ENCODE results near the gene B3GNT9.

B3GNT9 gene

DNA sequence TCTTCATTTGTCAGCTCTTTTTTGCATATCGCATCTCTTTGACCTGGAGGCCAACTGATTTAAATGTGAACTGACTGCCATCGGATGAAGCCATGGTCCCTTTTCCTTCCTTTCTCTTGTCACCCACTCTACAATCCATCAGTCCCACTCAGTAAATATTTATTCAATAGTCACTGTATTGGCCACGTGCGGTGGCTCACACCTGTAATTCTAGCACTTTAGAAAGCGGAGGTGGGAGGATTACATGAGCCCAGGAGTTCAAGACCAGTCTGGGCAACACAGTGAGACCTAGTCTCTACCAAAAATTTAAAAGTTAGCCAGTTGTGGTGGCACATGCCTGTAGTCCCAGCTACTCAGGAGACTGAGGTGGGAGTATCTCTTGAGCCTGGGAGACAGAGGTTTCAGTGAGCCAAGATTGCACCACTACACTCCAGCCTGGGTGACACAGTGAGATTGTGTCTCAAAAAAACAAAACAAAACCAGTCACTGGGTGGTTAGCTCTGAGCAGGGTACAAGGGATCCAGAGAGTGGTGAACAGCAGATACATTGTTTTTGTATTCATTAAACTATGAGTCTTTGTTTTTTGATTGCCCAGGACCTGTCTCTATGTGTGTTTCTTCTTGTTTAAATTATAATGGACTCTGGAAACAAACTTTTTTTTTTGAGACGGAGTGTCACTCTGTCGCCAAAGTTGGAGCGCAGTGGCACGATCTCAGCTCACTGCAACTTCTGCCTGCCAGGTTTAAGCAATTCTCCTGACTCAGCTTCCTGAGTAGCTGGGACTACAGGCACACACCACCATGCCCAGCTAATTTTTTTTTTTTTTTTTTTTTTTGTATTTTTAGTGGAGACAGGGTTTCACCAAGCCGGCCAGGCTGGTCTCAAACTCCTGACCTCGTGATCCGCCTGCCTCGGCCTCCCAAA, 34.1 kb downstream of the B3GNT9 start:
- H3K4me3 ChIP-seq (ENCODE audit: low read depth, low read length), result no peak overlapping the region

DNA sequence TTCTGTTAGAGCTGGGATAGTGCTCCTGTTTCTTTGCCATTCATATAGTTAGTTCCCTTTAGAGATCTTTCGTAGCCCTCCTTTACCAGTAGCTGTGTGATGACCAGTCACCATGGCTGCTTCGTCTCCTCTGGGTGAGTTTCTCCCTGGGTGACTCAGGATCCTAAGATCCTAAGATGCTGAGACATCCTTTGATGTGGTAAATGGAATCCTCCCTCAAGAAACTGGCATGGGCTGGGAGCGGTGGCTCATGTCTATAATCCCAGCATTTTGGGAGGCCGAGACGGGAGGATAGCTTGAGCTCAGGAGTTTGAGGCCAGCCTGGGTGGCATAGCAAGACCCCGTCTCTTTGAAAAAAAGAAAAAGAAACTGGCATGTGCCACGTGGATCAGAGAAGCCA, 35.2 kb downstream of the B3GNT9 start:
- no peak overlapping the region for H3K4me3 ChIP-seq (ENCODE audit: low read depth, low read length)

DNA sequence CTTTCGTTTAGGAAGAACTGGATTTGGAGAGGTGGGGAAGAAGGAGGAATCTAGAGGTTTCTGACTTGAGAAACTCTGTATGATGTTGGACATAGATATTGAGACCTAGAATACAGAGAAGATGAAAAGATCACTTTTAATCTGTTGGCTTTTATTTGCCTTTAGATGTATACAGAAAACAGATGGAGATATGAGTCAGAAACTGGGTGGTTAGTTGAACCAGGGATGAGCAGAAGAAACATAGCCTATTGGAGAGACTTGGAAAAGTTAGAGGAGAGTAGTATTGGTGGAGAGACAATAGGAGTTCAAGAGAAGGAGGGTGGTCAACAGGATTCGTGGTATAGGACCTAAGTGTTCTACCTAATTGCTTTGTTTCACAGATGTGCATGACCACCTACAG, 36.0 kb downstream of the B3GNT9 start:
- H3K4me3 ChIP-seq (ENCODE audit: low read depth, low read length), result no peak overlapping the region

DNA sequence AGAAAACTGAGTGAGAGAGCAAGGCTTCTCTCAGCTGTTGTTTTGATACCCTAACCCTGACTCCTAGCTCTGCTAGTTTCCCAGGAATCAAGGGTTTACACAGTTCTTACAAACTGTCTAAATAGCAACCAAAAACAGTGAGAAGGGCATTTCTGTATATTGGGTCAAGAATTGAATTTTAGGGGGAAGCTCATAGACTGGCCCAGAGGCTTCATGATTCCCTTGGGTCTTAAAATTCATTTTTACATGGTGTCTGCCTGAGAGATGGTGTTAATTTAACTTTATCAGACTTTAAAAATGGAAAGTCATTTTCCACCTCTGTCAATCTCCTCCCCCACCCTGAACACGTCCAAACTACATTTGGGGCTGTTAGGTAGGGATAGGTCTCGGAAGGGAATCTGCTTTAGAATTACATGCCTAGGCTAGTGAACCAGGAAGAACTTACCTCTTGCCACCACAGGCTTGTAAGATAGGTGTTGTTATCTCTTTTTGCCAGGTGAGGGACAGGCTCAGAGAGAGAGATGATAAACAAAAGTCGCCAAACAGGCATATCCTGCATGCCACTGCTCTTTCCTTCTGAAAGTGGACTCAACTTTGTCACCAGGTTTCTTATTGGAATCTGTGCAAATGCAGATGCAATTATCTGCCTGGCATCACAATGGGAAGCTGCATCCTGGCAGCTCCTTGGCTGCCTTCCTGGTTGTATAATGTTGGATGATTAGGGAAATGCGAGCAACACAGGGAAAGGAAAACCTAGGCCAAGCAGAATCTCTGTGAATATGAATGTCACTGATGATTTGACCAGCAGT, 38.0 kb downstream of the B3GNT9 start:
- no peak overlapping the region for H3K4me3 ChIP-seq (ENCODE audit: low read depth, low read length)

DNA sequence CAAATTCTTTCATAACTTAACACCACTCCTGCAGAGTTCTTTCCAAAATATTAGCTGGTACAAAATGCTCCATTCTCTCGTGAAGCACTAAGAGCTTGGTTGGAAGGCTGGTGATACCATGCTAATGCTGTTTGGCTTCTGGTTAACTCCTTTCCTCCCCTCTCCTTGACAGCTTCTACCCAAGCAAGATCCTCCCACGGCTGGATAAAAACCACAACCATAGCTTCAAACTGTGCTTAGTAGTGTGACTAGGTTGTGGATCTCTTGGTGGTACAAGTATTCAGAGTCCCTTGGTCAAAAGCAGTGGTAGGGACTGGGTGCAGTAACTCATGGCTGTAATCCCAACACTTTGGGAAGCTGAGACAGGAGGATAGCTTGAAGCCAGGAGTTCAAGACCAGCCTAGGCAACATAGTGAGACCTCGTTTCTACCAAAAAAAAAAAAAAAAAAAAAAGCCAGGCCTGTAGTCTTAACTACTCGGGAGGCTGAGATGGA, 38.8 kb downstream of the B3GNT9 start:
- no peak overlapping the region for H3K4me3 ChIP-seq (ENCODE audit: low read depth, low read length)

DNA sequence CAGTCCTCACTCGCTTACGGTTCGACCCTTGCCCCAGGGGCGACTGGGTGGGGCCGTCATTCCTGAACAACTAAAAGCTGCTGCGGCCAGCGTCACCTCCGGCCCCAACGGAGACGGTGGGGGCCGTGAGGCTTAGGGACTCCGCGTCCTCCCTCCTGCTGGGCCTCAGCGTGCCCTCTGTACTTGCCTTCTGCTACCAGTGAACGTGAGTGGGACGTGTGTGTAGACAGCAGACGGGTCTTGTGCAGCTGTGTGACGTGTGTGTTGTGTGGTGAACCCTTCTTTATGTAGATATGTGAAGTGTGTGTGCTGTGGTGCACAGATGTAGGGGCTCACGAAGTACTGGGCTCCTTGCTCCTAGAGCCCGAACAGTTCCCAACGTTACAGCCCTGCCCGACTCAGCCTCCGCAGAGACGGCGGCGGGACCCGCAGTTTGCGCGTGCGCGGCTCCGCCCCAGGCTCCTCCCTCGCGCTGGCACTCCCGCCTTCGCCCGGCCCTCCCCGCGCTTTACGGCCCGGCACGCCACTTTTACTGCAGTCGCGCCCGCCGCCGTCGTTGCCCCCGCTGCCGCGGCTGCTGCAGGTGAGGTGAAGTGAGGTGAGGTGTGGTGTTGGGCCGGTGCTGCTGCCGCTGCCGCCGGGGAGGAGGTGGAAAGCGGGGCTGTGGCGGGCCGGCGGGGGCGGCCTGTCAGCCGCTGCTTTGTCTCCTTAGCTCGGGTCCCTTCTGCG, 41.2 kb downstream of the B3GNT9 start, which contains the start of gene PHAF1:
PHAF1 (plus strand) TSS at position 535 of the 729 bp plus-strand sequence. CDS start 235 bp downstream, outside the sequence.
- H3K4me3 ChIP-seq (ENCODE audit: low read depth, low read length), result peak within 1 kb of the TSS; percentile 97

DNA sequence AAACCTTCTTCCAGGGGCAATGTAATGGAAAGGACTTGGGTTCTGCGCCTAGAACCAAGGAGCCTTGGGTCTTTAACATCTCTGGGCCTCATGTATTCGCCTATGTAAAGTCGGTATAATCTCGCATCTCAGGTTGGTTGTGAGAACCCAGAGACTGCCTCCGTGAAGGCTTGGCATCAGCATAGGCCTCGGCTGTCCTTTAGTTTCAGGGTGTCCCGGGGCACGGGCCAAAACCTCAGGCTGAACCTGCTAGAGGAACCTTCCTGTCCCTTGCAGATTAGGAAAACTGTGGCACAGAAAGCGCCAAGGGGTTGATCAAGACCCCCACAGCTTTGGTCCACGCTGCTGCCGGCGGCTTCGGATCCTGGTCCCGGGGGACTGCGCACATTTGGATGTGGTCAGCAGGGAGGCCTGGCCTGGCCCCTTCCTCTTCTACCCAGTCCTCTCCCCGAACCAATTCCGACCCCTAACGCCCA, 41.8 kb downstream of the B3GNT9 start:
- H3K4me3 ChIP-seq (ENCODE audit: low read depth, low read length), result peak overlapping the region; percentile 97

DNA sequence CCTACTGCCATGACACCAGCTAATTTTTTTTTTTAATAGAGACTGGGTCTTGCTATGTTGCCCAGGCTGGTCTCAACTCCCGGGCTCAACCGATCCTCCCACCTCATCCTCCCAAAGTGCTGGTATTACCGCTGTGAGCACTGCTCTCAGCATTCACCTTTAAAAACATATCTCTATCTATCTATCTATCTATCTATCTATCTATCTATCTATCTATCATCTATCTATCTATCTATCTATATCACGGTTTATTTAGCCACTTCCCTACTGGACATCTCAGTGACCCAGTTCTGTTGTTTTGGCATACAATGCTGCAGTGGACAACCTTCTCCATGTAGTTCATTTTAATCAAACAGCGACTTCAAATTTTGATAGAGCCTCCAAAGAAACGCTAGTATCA, 42.3 kb downstream of the B3GNT9 start:
- H3K4me3 ChIP-seq (ENCODE audit: low read depth, low read length), result no peak overlapping the region

DNA sequence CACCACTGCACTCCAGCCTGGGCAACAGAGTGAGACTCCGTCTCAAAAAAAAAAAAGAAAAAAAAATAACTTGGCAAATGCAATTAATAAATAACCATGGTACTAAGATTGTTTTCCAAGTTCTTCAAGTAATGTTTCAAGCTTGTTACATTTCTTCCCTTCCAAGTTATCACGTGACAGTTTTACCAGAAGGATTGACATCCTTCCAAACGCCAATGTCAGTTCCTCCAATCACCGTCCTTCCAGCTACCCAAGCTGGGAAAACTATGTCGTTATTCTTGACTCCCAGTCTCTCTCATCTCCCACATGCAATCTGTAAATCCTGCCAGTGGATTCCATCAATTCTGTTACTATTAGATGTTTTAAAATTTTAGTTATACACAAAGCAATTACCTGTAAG, 44.9 kb downstream of the B3GNT9 start:
- H3K4me3 ChIP-seq (ENCODE audit: low read depth, low read length), result no peak overlapping the region

DNA sequence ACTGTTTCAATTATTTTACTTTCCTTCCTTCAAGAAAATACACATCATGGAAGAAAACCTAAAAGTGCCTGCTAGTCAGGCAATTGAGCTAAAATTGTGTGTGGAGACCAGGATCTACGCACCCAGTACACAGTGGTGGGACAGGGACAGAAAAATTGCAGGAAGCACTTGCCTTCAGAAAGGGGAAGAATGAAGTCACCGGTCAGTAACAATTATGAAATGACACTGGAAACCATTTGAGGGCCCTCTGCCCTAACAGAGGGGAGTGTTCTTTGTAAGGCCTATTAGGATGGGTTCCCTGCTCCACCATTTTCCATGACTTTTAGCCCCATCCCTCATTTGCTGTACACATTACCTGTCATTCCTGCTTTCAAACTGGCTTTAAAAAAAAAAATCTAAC, 45.6 kb downstream of the B3GNT9 start:
- no peak overlapping the region for H3K4me3 ChIP-seq (ENCODE audit: low read depth, low read length)

DNA sequence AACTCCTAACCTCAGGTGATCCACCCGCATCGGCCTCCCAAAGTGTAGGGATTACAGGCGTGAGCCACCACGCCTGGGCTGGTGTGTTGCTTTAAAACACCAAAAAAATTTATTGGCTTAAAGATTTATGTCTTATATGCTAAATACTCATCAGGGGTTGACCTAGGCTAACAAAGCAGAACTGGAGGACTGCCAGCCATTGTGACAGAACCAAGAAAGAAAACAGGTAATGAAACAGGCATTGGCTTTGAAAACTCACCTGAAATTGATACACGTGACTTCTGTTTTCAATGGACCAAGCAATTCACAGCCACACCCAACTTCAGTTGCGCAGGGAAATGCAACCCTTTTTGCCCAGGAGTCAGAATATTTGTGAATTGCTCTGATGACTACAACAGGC, 46.0 kb downstream of the B3GNT9 start:
- H3K4me3 ChIP-seq (ENCODE audit: low read depth, low read length), result no peak overlapping the region

DNA sequence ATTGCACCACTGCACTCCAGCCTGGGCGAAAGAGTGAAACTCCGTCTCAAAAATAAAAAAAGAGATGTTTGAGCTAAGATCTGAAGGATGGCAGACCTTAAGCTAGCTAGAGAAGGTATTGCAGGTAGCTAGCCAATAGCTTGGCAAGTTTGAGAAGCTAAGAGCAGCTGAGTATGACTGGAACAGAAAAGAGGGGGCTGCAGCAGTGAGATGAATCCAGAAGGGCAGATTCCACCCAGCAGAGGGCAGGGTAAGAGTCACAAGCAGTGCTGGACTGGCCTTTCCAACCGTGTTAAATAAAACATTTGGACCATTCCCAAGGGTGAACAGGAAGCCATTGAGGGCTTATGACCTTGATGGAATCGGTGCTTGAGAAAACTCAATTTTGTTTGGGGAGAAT, 46.7 kb downstream of the B3GNT9 start:
- H3K4me3 ChIP-seq (ENCODE audit: low read depth, low read length), result no peak overlapping the region

DNA sequence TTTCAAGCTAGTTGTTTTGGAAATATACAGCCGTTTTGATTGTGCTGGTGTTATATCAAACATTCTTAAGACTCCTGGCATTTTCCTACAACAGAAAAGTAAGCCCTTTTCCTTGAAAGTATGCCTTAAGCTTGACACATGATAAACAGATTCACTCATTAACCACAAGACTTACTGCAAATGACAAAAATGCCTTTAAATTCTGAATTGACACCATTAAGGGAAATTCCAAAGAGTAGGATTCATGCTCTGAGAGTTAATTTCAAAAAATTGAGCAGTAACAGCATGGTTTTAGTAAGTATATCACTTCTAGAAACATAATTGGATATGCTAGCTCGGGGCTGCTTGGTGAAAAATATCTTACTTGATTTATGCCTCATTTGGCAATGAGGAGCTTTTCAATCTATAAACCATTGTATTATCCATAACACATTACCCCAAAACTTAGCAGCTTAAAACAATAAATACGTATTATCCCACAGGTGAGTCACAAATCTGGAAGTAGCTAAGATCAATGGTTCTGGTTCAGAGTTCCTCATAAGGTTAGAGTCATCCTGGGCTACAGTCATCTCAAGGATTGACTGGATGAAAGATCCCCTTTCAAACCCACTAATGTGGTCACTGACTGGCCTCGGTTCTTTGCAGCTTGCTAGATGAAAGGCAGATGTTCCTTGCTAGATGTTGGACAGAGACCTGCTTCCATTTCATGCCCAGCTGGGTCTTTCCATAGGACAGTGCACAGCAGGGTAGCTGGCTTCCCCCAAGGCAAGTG, 49.3 kb downstream of the B3GNT9 start:
- H3K4me3 ChIP-seq (ENCODE audit: low read depth, low read length), result no peak overlapping the region

DNA sequence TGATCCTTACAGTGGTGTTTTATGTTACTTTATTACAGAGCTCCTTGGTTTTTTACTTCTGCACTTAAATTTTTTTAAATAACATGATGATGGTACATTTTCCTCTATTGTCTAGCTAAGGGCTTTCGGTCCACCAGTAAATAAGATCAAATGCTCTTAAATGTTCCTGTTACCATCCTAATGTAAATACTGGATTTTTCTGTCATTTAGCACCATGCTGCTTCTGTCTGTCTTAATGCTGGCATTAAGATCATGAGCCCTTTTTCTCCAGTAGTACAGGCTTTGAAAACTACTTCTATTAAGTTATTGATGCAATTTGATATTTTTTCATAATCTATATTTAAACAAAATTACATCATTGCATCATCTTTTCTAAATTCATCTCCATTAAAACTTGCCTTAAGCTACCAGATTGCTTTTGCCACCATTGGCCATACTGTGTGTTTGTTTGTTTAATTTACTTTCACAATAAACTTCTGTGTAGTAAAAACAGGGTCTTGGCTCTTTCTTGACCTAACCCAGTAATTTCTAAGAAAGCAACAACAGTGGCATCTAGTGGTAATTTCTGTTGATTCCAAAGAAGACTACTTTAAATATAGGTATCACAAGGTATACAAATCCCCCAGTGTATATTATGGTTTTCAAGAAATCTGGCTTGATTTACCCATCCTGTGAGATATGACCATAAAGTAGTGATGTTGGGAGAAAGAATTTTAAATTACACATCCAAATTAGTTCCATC, 50.1 kb downstream of the B3GNT9 start:
- H3K4me3 ChIP-seq (ENCODE audit: low read depth, low read length), result no peak overlapping the region

DNA sequence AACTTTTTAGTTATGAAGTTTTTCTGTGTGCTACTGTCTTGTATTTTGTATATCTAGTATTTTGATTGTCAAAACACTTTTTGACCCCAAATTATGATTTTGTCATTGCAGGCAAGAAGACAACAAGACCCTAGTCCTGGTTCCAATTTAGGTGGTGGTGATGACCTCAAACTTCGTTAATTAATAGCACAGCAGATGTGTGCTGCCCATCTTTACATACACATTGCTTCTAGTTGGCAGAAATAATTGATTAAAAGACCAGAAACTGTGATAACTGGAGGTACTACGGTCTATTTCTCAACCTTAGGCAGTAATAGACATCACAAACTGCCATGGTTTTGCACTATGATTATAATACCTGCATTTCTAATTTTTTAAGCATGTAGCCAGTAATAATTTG, 52.2 kb downstream of the B3GNT9 start:
- H3K4me3 ChIP-seq (ENCODE audit: low read depth, low read length), result no peak overlapping the region
